ENCODE results near the gene KLHDC7B.

KLHDC7B gene

GRCh38 chr22:50571264-50572175, 25.8 kb downstream of the KLHDC7B start:
- TF ChIP-seq, protein P1, sequence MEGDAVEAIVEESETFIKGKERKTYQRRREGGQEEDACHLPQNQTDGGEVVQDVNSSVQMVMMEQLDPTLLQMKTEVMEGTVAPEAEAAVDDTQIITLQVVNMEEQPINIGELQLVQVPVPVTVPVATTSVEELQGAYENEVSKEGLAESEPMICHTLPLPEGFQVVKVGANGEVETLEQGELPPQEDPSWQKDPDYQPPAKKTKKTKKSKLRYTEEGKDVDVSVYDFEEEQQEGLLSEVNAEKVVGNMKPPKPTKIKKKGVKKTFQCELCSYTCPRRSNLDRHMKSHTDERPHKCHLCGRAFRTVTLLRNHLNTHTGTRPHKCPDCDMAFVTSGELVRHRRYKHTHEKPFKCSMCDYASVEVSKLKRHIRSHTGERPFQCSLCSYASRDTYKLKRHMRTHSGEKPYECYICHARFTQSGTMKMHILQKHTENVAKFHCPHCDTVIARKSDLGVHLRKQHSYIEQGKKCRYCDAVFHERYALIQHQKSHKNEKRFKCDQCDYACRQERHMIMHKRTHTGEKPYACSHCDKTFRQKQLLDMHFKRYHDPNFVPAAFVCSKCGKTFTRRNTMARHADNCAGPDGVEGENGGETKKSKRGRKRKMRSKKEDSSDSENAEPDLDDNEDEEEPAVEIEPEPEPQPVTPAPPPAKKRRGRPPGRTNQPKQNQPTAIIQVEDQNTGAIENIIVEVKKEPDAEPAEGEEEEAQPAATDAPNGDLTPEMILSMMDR (IDR thresholded peaks at IDR 0.05): no peak
- Mint-ChIP-seq H3K27ac (peak overlapping the region; percentile 64), H3K4me3 (no peak overlapping the region), H3K36me3 (ENCODE audit: low read depth) (peaks cover 35% of the 10 kb centered on the region), H3K9me3 (no peaks in the 10 kb centered on the region), H3K27me3 (ENCODE audit: low read depth, poor library complexity) (peaks cover 7% of the 10 kb centered on the region), H3K4me1 (no peaks in the 10 kb centered on the region)
- DNase-seq: no peak

- no peak overlapping the region for H3K4me3 Mint-ChIP-seq
- TF ChIP-seq, protein P1 (IDR thresholded peaks at IDR 0.05): no peak
- no peaks in the 10 kb centered on the region for H3K9me3 Mint-ChIP-seq
- no peaks in the 10 kb centered on the region for H3K4me1 Mint-ChIP-seq
- peaks cover 31% of the 10 kb centered on the region for H3K36me3 Mint-ChIP-seq (ENCODE audit: low read depth)
- no peak for DNase-seq
- H3K27me3 Mint-ChIP-seq (ENCODE audit: low read depth, poor library complexity): no peaks in the 10 kb centered on the region
- no peak overlapping the region for H3K27ac Mint-ChIP-seq
Observed at GRCh38 chr22:50572965-50573364, 27.3 kb downstream of the KLHDC7B start.

- Mint-ChIP-seq H3K36me3 (ENCODE audit: low read depth) (peaks cover 30% of the 10 kb centered on the region), H3K27me3 (ENCODE audit: low read depth, poor library complexity) (no peaks in the 10 kb centered on the region), H3K4me1 (peaks cover 4% of the 10 kb centered on the region), H3K9me3 (no peaks in the 10 kb centered on the region), H3K27ac (no peak overlapping the region), H3K4me3 (no peak overlapping the region)
- TF ChIP-seq, protein P1 (IDR thresholded peaks at IDR 0.05): no peak
- DNase-seq: no peak
Observed at GRCh38 chr22:50573491-50574382, 28.0 kb downstream of the KLHDC7B start.

GRCh38 chr22:50574383-50574755, 28.7 kb downstream of the KLHDC7B start:
- Mint-ChIP-seq H3K4me1 (peaks cover 7% of the 10 kb centered on the region), H3K9me3 (no peaks in the 10 kb centered on the region), H3K4me3 (no peak overlapping the region), H3K27me3 (ENCODE audit: low read depth, poor library complexity) (no peaks in the 10 kb centered on the region), H3K27ac (no peak overlapping the region), H3K36me3 (ENCODE audit: low read depth) (peaks cover 28% of the 10 kb centered on the region)
- DNase-seq: no peak
- TF ChIP-seq, protein P1 (IDR thresholded peaks at IDR 0.05): no peak

DNA sequence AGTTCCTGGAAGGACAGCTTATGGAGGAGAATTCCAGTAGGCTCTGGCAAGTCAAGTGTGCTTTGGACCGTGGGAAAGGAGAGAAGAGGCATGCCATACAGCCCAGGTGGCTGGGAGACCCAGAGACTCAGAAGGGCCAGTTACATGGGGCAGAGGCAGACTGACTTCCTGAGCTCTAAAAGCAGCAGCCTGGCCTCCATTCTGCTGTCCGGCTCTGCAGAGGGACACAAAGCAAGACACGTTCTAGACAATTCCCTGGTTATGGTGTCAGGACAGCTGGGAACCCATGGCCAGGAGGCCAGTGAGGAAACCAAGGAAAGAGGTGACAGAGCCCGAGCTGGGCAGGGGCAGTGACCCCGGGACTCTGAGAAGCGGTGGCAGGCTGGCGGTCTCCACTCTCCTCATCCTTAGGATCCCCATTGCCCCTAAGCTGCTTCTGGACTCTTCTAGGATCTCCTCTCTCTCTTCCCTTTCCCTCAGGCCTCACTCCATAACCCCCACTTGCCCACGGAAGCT, 29.8 kb downstream of the KLHDC7B start:
- H3K27me3 Mint-ChIP-seq (ENCODE audit: low read depth, poor library complexity): no peaks in the 10 kb centered on the region
- no peak overlapping the region for H3K27ac Mint-ChIP-seq
- H3K4me1 Mint-ChIP-seq: peaks cover 18% of the 10 kb centered on the region
- H3K36me3 Mint-ChIP-seq (ENCODE audit: low read depth): peaks cover 21% of the 10 kb centered on the region
- no peak for DNase-seq
- H3K4me3 Mint-ChIP-seq: no peak overlapping the region
- H3K9me3 Mint-ChIP-seq: no peaks in the 10 kb centered on the region
- TF ChIP-seq, protein P1 (IDR thresholded peaks at IDR 0.05): no peak
